HG02852 (cell line): ENCODE data around the gene AKNA.

Experiments
- ATAC-seq: cut with Tn5 transposase; IDR thresholded peaks from one replicate; pipeline ENCODE4 v1.9.1; 2021; ENCODE audit warnings: mild to moderate bottlenecking, moderate library complexity; ENCODE audit not compliant: unreplicated experiment

The AKNA gene

DNA sequence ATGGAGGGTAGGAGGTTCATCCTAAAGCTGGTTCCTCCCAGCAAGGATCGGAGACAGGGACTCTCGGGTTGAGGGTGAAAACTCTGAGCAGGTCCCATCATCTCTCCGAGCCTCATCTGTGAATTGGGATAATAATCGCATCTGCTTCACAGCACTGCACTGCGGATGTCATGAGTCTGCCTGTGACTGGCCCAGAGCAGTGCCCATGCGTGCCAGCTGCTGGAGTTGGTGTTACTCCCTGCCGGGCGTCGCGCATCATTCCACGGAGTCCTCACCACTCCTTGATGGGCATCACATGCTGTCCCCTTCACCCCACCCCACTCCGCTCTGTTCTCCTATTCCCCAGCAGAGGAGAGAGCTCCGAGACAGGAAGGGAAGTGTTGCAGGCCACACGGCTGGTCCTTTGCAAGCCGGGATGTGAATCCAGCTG is 100.0 kb downstream of the AKNA start:
- no peak for ATAC-seq

- no peak for ATAC-seq
These were observed 100.6 kb downstream of the AKNA start for GRCh38 chr9:114287001-114287762.

- no peak for ATAC-seq
These were observed 101.6 kb downstream of the AKNA start for GRCh38 chr9:114286146-114286679.

DNA sequence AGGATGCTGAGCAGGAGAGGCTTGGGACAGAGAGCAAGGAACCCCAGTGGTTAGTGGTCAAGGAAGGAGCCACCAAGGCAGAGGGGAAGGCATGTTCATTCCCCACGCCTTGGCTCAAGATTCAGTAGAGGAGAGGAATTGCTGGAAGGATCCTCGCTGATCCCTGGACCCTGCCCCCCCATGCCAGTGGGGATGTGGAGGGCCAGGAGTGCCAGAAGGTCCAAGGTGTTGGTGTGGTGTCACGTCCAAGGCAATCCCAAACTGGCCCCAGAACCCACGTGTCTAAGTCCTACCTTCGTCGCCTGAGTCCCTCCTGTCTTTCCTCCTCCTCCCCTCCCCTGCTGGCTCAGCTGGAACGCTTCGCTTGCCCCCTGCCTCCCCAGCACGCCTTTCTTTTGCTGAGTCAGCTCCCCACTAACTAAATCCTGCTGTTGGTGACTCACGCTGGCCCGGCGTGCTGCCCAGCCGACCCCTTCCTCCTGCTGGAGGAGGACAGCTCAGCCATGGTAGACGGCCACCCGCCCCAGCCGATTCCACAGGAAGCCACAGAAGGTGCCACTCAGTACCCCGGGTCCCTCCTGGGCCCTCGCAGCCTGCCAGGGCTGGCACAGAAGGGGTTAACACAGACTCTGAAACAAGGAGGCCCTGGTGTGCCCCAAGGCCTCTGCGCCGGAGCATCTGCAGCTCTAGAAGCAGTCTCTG is 102.5 kb downstream of the AKNA start:
- no peak for ATAC-seq

DNA sequence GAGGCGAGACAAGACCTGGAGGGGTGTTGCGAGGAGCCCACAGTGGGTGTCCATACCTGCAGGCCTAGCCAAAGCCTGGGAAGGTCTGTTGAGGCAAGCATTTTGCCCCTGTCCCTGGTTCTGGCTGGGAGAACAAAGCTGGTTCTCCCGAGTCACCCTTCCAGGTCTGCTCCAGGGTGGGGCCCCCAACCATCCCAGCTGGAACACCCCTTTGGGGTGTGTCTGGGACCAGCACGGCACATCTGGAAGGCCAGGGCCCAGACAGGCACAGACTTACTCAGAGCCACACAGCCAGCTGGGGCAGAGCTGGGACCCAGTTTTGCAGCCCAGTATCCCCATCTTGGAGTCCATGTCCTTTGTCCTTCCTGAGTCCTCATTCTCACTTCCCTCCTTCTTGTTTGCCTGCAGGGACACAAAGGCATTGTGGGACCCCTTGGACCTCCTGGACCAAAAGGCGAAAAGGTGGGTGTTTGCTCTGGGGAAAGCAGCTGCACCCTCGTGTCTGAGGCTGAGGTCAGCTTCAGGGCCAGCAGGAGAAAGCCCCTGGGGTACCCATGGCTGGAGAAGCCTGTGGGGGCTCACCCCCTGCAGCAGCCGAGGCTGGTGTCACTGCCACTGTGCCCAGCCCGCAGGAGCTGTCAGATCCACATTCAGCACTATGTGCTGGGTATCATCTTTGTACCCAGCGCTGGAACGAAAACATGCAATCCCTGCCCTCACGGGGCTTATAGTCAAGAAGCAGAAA is 103.3 kb downstream of the AKNA start:
- no peak for ATAC-seq
